Progenitor cell of endocrine pancreas (in vitro differentiated cells): ENCODE data around the gene TSKS. TPM values are rescaled to one million over a fixed set of nuclear protein-coding genes. Genes with fewer than 3 reads are reported as not detected.

Source experiments
- DNase-seq: peaks from one replicate; pipeline ENCODE4 v3.0.0; 2021; ENCODE audit warnings: low spot score; ENCODE audit not compliant: unreplicated experiment
- H3K27ac Mint-ChIP-seq: 2 replicates; pipeline ENCODE4 v1.8.0; 2021; ENCODE audit warnings: mild to moderate bottlenecking, moderate library complexity, mixed read lengths
- H3K27me3 Mint-ChIP-seq: 2 replicates; pipeline ENCODE4 v1.8.0; 2021; ENCODE audit warnings: mixed read lengths
- H3K36me3 Mint-ChIP-seq: 2 replicates; pipeline ENCODE4 v1.8.0; 2022; ENCODE audit warnings: mixed read lengths; ENCODE audit not compliant: insufficient read depth
- H3K4me1 Mint-ChIP-seq: 2 replicates; pipeline ENCODE4 v1.8.0; 2021; ENCODE audit warnings: low read depth, mixed read lengths
- H3K4me3 Mint-ChIP-seq: 2 replicates; pipeline ENCODE4 v1.8.0; 2021; ENCODE audit warnings: low read depth, mild to moderate bottlenecking, moderate library complexity, mixed read lengths
- H3K9me3 Mint-ChIP-seq: 2 replicates; pipeline ENCODE4 v1.8.0; 2021; ENCODE audit warnings: low read depth, mixed read lengths
- CTCF ChIP-seq: fragments of 200-600 bp; sonication (generic); IDR thresholded peaks from one replicate; pipeline ENCODE4 v1.5.0; 2021; ENCODE audit warnings: antibody characterized with exemption, mild to moderate bottlenecking; ENCODE audit not compliant: unreplicated experiment
- long read RNA-seq: library from polyadenylated mRNA; unstranded; transcript quantifications from one replicate; pipeline ENCODE4 v2.0.0, GENCODE V29; 2020
- total RNA-seq: library from RNA; stranded (reverse); gene quantifications from 2 replicates; pipeline ENCODE4 v1.2.1, GENCODE V29; 2021

Gene TSKS
- total RNA-seq = not detected in 2 replicates
- long read RNA-seq = 0 reads

DNA sequence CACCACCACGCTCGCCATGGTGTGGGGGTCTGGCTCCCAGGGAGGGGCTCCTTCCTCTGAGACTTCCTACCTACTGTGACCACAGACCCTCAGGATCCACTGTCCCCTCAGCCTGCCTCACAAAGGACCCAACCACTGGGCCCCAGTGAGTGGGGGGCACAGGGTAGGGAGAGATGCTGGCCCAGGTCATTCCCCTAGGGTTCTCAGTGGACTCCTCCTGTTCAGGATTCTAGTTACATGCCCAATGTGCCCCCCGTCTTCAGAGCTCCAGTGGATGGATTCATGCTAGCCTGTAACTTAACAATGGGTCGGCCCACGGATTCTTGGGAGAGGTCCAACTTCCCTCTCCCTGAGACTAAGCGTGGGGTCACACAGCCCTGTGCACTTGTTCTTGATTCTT lies at the start of gene TSKS:
Gene TSKS, minus strand, starts transcription at position 77 of the 400 bp plus-strand sequence. Its CDS starts 59 bp downstream, at position 18.
- H3K27me3 Mint-ChIP-seq = peaks cover 4% of the 10 kb centered on the region
- H3K4me3 Mint-ChIP-seq = no peak within 1 kb of the TSS
- no peaks in the 10 kb centered on the region for H3K36me3 Mint-ChIP-seq
- peak within 1 kb of the TSS; percentile 73 for H3K27ac Mint-ChIP-seq
- TF ChIP-seq CTCF = no peak
- H3K9me3 Mint-ChIP-seq = no peaks in the 10 kb centered on the region
- H3K4me1 Mint-ChIP-seq = peaks cover 15% of the 10 kb centered on the region
- DNase-seq = no peak

DNA sequence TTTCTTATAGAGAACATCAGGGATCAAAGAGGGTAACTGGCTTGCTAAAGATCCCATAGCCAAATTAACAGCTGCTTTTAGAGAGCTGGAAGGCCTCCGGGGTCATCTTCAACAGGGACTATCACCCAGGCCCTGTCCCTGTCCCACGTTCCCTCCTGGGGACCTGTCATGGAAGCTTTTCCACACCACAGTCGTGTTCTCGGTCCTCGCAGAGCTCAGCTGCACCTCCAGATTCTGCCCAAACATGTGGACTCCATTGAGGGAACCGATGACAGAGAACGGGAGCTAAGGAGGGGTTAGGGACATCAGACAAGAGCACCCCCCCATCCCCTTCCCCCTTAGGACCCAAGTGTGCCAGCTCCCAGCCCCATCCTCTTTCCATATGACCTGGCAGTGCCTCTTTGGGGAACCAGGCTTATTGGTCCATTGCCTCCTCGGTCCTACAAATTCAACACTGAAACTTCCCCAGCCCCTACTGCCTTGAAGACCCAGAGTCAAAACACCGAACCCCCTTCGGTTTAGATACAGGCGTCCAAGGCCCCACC lies 49.4 kb upstream of the TSKS start:
- Mint-ChIP-seq H3K36me3 (no peaks in the 10 kb centered on the region), H3K27me3 (no peaks in the 10 kb centered on the region), H3K4me3 (peak overlapping the region; percentile 98), H3K9me3 (no peaks in the 10 kb centered on the region), H3K4me1 (peaks cover 17% of the 10 kb centered on the region), H3K27ac (peak overlapping the region; percentile 20)
- no peak for DNase-seq
- TF ChIP-seq CTCF = no peak

DNA sequence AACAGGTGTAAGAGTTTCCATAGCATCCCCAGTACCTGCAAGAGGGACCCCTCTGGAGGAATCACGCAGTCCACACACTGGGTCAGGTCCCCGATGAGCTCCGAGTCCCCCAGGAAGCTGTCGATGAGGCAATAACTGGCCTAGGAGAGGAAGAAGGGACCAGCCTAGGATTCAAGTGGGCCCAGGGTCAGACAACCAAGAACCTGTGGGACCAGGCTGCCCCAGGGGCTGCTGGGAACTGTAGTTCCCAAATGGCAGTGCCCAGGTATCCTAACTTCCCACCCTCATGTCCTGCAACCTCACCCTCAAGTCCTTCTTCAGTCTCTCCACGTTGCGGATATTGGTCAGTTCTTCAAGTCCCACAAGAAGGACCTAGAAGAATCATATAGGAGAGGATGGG lies 48.2 kb upstream of the TSKS start:
- no peak for TF ChIP-seq CTCF
- Mint-ChIP-seq H3K27me3 (no peaks in the 10 kb centered on the region), H3K9me3 (no peaks in the 10 kb centered on the region), H3K4me1 (peaks cover 14% of the 10 kb centered on the region), H3K36me3 (peaks cover 2% of the 10 kb centered on the region), H3K4me3 (peak overlapping the region; percentile 98), H3K27ac (no peak overlapping the region)
- DNase-seq = no peak

DNA sequence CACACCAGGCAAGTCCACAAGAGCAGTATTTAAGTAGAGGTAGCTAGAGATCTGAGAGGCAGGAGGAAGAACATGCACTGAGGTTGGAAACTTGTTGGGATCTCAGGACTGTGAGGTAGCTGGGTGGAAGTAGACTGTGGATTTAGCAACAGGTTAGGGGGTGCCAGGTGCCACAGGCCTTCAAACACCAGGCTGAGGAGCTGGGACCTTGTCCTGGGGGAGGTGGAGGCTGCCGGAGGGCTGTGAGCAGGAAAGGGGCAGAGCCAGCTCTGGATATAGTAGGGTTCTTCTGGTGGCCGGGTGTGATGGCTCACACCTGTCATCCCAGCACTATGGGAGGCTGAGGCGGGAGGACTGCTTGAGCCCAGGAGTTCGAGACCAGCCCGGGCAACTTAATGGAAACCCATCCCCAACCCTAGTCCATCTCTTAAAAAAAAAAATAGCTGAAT lies 46.9 kb upstream of the TSKS start:
- Mint-ChIP-seq H3K4me1 (peaks cover 14% of the 10 kb centered on the region), H3K4me3 (peak overlapping the region; percentile 80), H3K27me3 (no peaks in the 10 kb centered on the region), H3K36me3 (peaks cover 6% of the 10 kb centered on the region), H3K27ac (peak overlapping the region; percentile 49), H3K9me3 (no peaks in the 10 kb centered on the region)
- no peak for DNase-seq
- TF ChIP-seq CTCF = no peak

- H3K4me1 Mint-ChIP-seq = peaks cover 14% of the 10 kb centered on the region
- H3K27ac Mint-ChIP-seq = peak overlapping the region; percentile 84
- DNase-seq = peak; percentile 30
- no peaks in the 10 kb centered on the region for H3K9me3 Mint-ChIP-seq
- peak; percentile 31 for TF ChIP-seq CTCF
- peaks cover 6% of the 10 kb centered on the region for H3K36me3 Mint-ChIP-seq
- H3K27me3 Mint-ChIP-seq = no peaks in the 10 kb centered on the region
- peak overlapping the region; percentile 80 for H3K4me3 Mint-ChIP-seq
Measured at GRCh38 chr19:49809160-49809940, 46.2 kb upstream of the TSKS start.
